Measurements from ENCODE around the gene INTS7. TPM values are rescaled to one million over a fixed set of nuclear protein-coding genes. Genes with fewer than 3 reads are reported as not detected.

The INTS7 gene, protein sequence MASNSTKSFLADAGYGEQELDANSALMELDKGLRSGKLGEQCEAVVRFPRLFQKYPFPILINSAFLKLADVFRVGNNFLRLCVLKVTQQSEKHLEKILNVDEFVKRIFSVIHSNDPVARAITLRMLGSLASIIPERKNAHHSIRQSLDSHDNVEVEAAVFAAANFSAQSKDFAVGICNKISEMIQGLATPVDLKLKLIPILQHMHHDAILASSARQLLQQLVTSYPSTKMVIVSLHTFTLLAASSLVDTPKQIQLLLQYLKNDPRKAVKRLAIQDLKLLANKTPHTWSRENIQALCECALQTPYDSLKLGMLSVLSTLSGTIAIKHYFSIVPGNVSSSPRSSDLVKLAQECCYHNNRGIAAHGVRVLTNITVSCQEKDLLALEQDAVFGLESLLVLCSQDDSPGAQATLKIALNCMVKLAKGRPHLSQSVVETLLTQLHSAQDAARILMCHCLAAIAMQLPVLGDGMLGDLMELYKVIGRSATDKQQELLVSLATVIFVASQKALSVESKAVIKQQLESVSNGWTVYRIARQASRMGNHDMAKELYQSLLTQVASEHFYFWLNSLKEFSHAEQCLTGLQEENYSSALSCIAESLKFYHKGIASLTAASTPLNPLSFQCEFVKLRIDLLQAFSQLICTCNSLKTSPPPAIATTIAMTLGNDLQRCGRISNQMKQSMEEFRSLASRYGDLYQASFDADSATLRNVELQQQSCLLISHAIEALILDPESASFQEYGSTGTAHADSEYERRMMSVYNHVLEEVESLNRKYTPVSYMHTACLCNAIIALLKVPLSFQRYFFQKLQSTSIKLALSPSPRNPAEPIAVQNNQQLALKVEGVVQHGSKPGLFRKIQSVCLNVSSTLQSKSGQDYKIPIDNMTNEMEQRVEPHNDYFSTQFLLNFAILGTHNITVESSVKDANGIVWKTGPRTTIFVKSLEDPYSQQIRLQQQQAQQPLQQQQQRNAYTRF
- 9.6 TPM for total RNA-seq
- long read RNA-seq, full-length matches to known transcripts, result 2 of 5 reads
- long read RNA-seq, partial matches to known transcripts, result 2 of 5 reads
- long read RNA-seq, other reads (novel, unspliced or antisense), result 1 of 5 reads

GRCh38 chr1:212035123-212035834, at the start of gene INTS7, which contains the start of gene DTL:
TSS of gene INTS7 (minus strand) at chr1:212035557. CDS start at chr1:212035437, 120 bp downstream.
TSS of gene DTL (plus strand) at chr1:212035748. CDS start at chr1:212035891, 143 bp downstream.
- intact Hi-C loops (cut with DNase I), result loop anchor here (10.0 kb wide), 1 partner anchor 420 kb away; no protein-coding TSS in a partner anchor
- ATAC-seq (peak; percentile 98), DNase-seq (ENCODE audit: missing footprints) (peak; percentile 99)

DNA sequence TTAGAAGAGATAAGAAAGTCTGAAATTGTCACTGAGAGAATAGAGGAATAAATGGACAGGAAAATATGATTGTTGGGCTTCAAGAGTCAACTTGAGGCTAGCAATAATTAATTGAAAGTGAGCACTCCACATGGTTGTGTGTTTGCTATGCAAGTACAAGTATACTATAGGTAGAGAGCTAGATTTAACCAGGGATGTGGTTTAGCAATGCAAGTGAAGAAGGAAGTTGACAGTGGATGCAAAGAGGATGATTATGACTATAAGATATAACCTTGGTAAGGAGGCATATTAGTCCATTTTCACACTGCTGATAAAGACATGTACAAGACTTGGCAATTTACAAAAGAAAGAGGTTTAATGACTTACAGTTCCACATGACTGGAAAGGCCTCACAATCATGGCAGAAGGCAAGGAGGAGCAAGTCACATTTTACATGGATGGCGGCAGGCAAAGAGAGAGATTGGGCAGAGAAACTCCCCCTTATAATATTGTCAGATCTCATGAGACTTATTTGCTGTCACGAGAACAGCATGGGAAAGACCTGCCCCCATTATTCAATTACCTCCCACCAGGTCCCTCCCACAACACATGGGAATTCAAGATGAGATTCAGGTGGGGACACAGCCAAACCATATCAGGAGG, 47.5 kb upstream of the INTS7 start:
- intact Hi-C loops (cut with DNase I), result no loop called here
- ATAC-seq (no peak), DNase-seq (ENCODE audit: missing footprints) (no peak)

GRCh38 chr1:212078826-212079225, 43.5 kb upstream of the INTS7 start:
- DNase-seq (ENCODE audit: missing footprints), result no peak
- intact Hi-C loops (cut with DNase I), result no loop called here

GRCh38 chr1:212077028-212077427, 41.7 kb upstream of the INTS7 start:
- intact Hi-C loops (cut with DNase I), result no loop called here
- ATAC-seq (no peak), DNase-seq (ENCODE audit: missing footprints) (no peak)

More at GRCh38 chr1:212078826-212079225, 43.5 kb upstream of the INTS7 start:
- no peak for ATAC-seq

DNA sequence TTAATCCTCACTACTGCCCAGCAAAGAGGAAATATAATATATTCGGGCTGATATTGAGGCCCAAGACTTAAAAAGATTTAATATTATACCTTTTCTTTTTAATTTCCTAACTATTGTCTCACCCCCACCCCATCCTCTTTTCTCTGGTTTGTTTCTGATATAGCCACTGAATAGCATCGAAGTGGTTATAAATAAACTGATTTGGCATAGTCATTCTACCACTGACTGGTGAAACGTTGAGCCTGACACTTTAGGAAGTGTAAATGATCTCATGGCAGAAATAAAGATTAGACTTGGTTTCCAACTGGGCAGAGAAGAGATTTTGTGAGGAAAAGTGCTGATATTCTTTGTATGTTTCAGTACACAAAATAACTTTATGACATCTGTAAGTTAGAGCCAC, 39.5 kb upstream of the INTS7 start:
- intact Hi-C loops (cut with DNase I), result loop anchor here (1.0 kb wide), 3 partner anchors 87 to 210 kb away; partner anchors contain the start of gene PPP2R5A
- ATAC-seq (peak; percentile 78), DNase-seq (ENCODE audit: missing footprints) (no peak)

DNA sequence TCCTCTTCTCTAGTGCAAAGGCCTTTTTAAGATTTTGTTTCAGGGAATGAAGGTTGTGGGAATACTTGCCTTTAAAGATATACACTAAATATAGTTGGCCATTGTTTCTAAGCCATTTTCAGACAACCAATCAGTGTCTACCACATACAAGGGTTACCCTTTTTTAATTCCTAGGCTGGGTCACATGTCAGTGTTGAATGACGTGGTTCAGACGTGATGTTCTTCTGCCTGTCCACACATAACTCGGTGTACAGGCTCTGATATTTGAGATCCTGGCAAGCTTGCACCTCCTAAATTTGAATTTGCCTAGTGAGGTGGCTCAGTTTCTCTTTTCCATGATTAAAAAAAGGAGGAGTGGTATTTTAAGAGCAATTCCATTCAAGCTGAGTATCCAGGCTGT, 39.0 kb upstream of the INTS7 start:
- peak; percentile 97 for ATAC-seq

GRCh38 chr1:212073490-212073889, 38.1 kb upstream of the INTS7 start:
- intact Hi-C loops (cut with DNase I), result no loop called here
- ATAC-seq, result no peak
- no peak for DNase-seq (ENCODE audit: missing footprints)

More for the DNA sequence above, 39.0 kb upstream of the INTS7 start:
- DNase-seq (ENCODE audit: missing footprints), result no peak
- intact Hi-C loops (cut with DNase I), result loop anchor here (1.0 kb wide), 2 partner anchors 88 to 211 kb away; partner anchors contain the start of gene PPP2R5A

DNA sequence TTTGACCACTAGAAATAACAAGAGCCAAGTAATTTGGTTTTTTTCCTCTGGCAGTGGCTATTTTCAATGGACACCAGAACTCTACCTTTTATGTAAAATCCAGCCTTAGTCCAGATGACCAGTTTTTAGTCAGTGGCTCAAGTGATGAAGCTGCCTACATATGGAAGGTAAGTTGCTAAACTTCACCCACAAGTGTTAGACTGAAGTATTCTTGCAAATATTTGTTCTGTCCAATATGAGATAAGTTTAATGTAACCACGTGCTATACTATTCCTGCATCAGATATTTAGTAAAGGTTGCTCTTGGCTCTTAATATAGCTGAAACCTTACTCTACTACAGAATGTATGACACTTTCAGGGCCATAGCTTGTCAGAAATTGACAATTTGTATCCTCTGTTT, 36.7 kb upstream of the INTS7 start:
- ATAC-seq (no peak), DNase-seq (ENCODE audit: missing footprints) (no peak)
- intact Hi-C loops (cut with DNase I), result no loop called here

DNA sequence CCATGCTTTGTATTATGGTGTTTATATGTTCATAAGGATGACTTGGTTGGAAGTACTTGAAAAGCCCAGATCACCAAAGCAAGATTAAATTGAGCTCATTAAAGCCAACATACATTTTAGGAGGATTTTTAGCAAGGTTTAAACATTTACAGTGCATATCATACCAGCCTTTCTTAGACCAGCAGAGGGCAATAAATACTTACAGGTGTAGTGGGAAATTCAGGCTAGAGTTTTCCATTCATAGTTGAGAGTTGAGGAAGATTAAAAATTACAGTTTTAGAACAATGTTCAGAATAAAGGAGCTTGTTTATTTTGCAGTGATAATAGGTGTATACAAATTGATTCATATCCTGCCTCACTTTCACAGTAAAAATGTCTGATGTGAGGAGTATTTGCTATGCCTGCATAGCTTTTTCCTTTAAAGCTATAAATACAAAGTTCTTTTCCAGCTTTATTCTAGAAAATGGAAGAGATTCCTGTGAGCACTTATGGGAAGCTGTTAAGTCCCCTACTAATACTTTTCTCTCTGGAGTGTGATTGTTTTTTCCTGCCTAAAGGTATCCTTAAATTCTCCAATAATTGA, 35.5 kb upstream of the INTS7 start:
- intact Hi-C loops (cut with DNase I), result loop anchor here (2.0 kb wide), 3 partner anchors 220 to 386 kb away; no protein-coding TSS in a partner anchor
- DNase-seq (ENCODE audit: missing footprints), result no peak
- peak; percentile 54 for ATAC-seq

DNA sequence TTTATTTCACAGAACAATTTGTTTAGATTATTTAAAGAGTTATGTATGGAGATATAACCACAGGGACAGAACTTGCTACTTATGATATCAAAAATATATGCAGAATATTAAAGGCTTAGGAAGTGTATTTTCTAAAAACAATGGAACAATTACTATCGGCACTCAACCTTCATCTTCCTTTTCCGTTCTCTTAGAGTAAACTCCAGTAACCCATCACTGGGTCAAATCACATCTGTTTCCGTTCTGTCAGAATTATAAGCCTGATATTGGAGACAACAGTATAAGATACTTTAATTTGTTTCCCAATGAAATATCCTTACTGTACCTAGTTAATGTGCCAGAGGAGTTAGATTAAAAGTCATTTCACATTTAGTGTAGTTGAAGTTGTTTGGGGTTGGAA, 32.4 kb upstream of the INTS7 start:
- intact Hi-C loops (cut with DNase I), result no loop called here
- ATAC-seq (no peak), DNase-seq (ENCODE audit: missing footprints) (no peak)

DNA sequence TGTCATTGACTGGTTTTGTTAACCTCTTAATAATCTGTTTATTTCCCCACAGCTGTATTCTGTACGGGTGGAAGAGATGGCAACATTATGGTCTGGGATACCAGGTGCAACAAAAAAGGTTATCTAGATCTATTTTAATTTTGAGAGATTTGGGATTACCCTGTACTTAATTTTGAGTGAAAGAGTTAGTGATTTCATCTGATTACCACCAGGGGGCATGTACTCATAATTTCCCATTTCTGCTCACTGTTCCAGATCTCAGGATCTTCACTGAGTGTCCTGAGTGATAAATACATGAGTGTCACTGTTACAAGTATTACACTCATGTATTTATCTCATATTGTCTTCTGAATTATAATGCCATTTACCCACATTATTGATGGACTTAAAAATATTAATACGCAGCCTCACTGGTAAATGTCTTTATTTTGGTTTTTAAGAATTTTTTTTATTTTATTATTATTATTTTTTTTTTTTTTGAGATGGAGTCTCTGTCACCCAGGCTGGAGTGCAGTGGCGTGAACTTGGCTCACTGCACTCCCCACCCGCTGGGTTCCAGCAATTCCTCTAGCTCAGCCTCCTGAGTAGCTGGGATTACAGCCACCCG, 27.6 kb upstream of the INTS7 start:
- DNase-seq (ENCODE audit: missing footprints) (no peak), ATAC-seq (no peak)
- intact Hi-C loops (cut with DNase I), result loop anchor here (2.0 kb wide), 1 partner anchor 394 kb away; no protein-coding TSS in a partner anchor

DNA sequence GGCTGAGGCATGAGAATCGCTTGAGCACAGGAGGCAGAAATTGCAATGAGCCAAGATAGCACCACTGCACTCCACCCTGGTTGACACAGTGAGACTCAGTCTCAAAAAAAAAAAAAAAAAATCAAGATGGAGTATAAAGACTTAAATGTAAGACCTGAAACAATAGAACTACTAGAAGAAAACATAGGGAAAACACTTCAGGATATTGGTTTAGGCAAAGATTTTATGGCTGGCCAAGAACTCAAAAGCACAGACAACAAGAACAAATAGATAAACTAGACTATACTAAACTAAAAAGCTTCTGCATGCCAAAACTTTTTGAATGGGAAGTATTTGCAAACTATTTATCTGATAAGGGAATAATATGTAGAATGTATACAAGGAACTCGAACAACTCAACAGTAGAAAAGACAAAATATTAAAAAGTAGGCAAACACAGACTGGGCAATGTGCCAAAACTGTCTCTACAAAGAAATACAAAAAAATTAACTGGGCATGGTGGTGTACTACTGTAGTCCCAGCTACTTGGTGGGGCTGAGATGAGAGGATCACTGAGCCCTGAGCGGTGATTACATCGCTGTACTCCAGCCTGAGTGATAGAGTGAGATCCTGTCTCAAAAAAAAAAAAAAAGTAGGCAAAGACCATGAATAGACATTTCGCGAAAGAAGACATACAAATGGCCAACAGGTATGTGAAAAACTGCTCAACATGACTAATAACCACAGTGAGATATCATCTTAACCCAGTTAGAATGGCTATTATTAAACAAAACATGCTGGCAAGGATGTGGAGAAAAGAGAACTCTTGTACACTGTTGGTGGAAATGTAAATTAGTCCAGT, 25.5 kb upstream of the INTS7 start:
- no peak for ATAC-seq

GRCh38 chr1:212055333-212055732, 20.0 kb upstream of the INTS7 start:
- intact Hi-C loops (cut with DNase I), result no loop called here
- ATAC-seq, result no peak
- no peak for DNase-seq (ENCODE audit: missing footprints)

More for the DNA sequence above, 25.5 kb upstream of the INTS7 start:
- intact Hi-C loops (cut with DNase I), result no loop called here
- DNase-seq (ENCODE audit: missing footprints), result no peak

GRCh38 chr1:212053993-212054392, 18.6 kb upstream of the INTS7 start:
- ATAC-seq (no peak), DNase-seq (ENCODE audit: missing footprints) (no peak)
- intact Hi-C loops (cut with DNase I), result no loop called here

DNA sequence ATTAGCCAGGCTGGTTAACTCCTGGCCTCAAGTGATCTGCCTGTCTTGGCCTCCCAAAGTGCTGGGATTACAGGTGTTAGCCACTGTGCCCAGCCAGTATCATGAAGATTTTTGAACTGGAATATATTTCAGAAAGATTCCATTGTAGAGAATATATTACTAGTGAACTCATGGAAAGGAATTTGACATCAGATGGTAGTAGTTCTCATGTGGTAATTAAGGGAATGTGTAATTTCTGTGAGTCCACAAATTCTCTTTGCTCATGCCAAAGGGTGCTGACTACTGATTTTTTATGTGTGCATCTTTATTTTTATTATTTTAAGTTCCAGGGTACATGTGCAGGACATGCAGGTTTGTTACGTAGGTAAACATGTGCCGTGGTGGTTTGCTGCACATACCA, 10.6 kb upstream of the INTS7 start:
- no peak for DNase-seq (ENCODE audit: missing footprints)
- no peak for ATAC-seq
- intact Hi-C loops (cut with DNase I), result no loop called here

DNA sequence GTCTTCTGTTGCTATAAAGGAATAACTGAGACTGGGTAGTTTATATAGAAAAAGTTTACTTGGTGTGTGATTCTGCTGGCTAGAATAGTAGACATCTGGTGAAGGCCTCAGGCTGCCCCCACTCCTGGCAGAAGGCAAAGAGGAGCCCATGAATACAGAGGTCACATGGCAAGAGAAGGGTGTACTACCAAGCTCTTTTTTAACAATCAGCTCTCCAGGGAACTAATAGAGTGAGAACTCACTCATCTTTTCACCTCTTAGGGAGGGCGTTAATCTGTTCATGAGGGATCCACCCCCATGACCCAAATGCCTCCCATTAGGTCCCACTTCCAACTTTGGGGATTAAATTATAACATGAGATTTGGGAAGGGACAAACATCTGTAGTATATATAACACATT, 9.5 kb upstream of the INTS7 start:
- ATAC-seq, result no peak
- intact Hi-C loops (cut with DNase I), result no loop called here
- no peak for DNase-seq (ENCODE audit: missing footprints)

Measured in Right ventricle myocardium inferior (tissue), 1 donor.